ENCODE measurements around the gene SKA1.

- TF ChIP-seq CTCF (IDR thresholded peaks at IDR 0.05; ENCODE audit: insufficient read depth, low read length), result no peak
- TF ChIP-seq GABPA (IDR thresholded peaks at IDR 0.05; ENCODE audit: low read depth), result no peak
- TF ChIP-seq REST (IDR thresholded peaks at IDR 0.05; ENCODE audit: insufficient replicate concordance, low read depth), result no peak
These were observed 26.4 kb downstream of the SKA1 start for GRCh38 chr18:50401295-50401694.

Measured in HL-60 (cell line).